Measurements from ENCODE around the gene SLC39A6. TPM values are rescaled to one million over a fixed set of nuclear protein-coding genes. Genes with fewer than 3 reads are reported as not detected.

The SLC39A6 gene
- total RNA-seq, 1 experiment from 2014 or later, result 70.5 TPM

GRCh38 chr18:36141576-36141975, 12.4 kb upstream of the SLC39A6 start:
- ChIA-PET CTCF (no interaction called here), RAD21 (ENCODE audit: low non-redundant PET in 1 of 2, low total read pairs in 2 of 2, uncharacterized antibody in 2 of 2, unreplicated experiment in 2 of 2) (interaction anchor here in 1 of 2 experiments (0.7 kb wide), 1 partner anchor 9 kb away, joined by 3 read pairs; no protein-coding TSS in a partner anchor), POLR2A (no interaction called here)
- no peaks in the 10 kb centered on the region for H3K27me3 ChIP-seq (ENCODE audit: insufficient read depth, low read length)
- H3K9me3 ChIP-seq (ENCODE audit: control insufficient read depth in 1 of 2, insufficient read depth in 1 of 2, low read depth in 1 of 2, low read length in 2 of 2), result no peaks in the 10 kb centered on the region
- ATAC-seq (no peak), DNase-seq (ENCODE audit: low read depth, low spot score) (no peak)
- peaks cover 22% of the 10 kb centered on the region for H3K79me2 ChIP-seq (ENCODE audit: insufficient read depth, low read length)
- TF ChIP-seq EZH2 (IDR thresholded peaks at IDR 0.05), result no peak
- TF ChIP-seq SP1 (IDR thresholded peaks at IDR 0.05; ENCODE audit: low read depth), result no peak
- no peak for TF ChIP-seq SRF (IDR thresholded peaks at IDR 0.05; ENCODE audit: low read depth)
- no peak for TF ChIP-seq POLR2AphosphoS5 (IDR thresholded peaks at IDR 0.05; ENCODE audit: low read depth, low read length)
- TF ChIP-seq REST (IDR thresholded peaks at IDR 0.05; ENCODE audit: low read depth), result no peak
- no peak for TF ChIP-seq ZFX (IDR thresholded peaks at IDR 0.05)
- no peak for TF ChIP-seq ZNF274 (IDR thresholded peaks at IDR 0.05; ENCODE audit: low read depth, low read length)
- no peak for TF ChIP-seq CTCF (IDR thresholded peaks at IDR 0.05 in 2 of 3, conservative IDR thresholded peaks at IDR 0.05 in 1 of 3; ENCODE audit: borderline replicate concordance in 1 of 3, insufficient read depth in 1 of 3, low read depth in 2 of 3, low read length in 2 of 3)
- no peak for TF ChIP-seq FOSL1 (IDR thresholded peaks at IDR 0.05; ENCODE audit: low read depth)
- TF ChIP-seq TCF7L2 (IDR thresholded peaks at IDR 0.05; ENCODE audit: borderline replicate concordance, extremely low read depth, insufficient read depth, insufficient read length), result no peak
- TF ChIP-seq ELF1 (IDR thresholded peaks at IDR 0.05; ENCODE audit: borderline replicate concordance, low read depth), result no peak
- TF ChIP-seq ZBTB33 (IDR thresholded peaks at IDR 0.05; ENCODE audit: extremely low read depth, insufficient replicate concordance, low read length), result no peak
- no peak for TF ChIP-seq MAX (IDR thresholded peaks at IDR 0.05)
- TF ChIP-seq CBX3 (IDR thresholded peaks at IDR 0.05; ENCODE audit: low read depth), result no peak
- H3K36me3 ChIP-seq (ENCODE audit: control insufficient read depth in 1 of 2, insufficient read depth in 2 of 2, low read length in 2 of 2), result peaks cover 71 to 75% of the 10 kb centered on the region in 2 experiments
- no peak overlapping the region for H3K27ac ChIP-seq (ENCODE audit: low read depth, low read length)
- no TSS peak for BruUV-seq (replicated peaks)
- H3K9ac ChIP-seq (ENCODE audit: low read length), result no peak overlapping the region
- no peak overlapping the region for H3K4me2 ChIP-seq (ENCODE audit: low read length)
- no peaks in the 10 kb centered on the region for H3K4me1 ChIP-seq (ENCODE audit: control insufficient read depth in 1 of 2, insufficient read depth in 2 of 2, low read length in 2 of 2)
- intact Hi-C loops (cut with micrococcal nuclease), result no loop called here
- no peak overlapping the region for H3K4me3 ChIP-seq (replicated peaks in 1 of 2; ENCODE audit: low read depth in 1 of 2, low read length in 2 of 2)
- no peaks in the 10 kb centered on the region for H3K9me2 ChIP-seq (ENCODE audit: insufficient read depth)
- no peak overlapping the region for H2AFZ ChIP-seq (ENCODE audit: low read depth, low read length, poor library complexity, severe bottlenecking)
- H4K20me1 ChIP-seq (ENCODE audit: insufficient read depth), result no peaks in the 10 kb centered on the region

All from HCT116 (cell line).